Measurements from ENCODE around the gene HLA-DQA1. TPM values are rescaled to one million over a fixed set of nuclear protein-coding genes. Genes with fewer than 3 reads are reported as not detected.
A peak's percentile ranks its signal among the peaks of the same experiment; 100 is the strongest.

HLA-DQA1 gene
- total and polyA plus RNA-seq, 10 of the 15 experiments (the other 5 are each of a cell fraction or from before 2014, with no cell fraction given), result 289 to 1,769 (median 460) TPM

DNA sequence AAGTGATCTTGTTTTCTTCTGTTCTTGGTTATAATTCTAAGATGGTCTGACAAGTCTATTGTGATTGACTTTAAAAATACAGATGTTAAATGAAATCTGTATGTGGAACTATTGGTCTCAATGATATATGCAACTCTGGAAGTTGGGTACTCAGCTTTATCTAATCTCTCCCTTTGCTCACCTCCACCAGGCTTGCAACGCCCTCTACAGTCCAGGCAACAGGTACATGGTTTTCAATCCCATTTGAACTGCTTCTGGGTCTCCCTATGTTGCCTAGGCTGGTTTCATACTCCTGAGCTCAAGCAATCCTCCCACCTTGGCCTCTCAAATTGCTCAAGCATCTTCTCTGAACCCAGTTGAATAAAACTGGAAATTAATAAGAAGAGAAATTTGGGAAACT, 54.8 kb downstream of the HLA-DQA1 start (continued):
- TF ChIP-seq, protein P1, sequence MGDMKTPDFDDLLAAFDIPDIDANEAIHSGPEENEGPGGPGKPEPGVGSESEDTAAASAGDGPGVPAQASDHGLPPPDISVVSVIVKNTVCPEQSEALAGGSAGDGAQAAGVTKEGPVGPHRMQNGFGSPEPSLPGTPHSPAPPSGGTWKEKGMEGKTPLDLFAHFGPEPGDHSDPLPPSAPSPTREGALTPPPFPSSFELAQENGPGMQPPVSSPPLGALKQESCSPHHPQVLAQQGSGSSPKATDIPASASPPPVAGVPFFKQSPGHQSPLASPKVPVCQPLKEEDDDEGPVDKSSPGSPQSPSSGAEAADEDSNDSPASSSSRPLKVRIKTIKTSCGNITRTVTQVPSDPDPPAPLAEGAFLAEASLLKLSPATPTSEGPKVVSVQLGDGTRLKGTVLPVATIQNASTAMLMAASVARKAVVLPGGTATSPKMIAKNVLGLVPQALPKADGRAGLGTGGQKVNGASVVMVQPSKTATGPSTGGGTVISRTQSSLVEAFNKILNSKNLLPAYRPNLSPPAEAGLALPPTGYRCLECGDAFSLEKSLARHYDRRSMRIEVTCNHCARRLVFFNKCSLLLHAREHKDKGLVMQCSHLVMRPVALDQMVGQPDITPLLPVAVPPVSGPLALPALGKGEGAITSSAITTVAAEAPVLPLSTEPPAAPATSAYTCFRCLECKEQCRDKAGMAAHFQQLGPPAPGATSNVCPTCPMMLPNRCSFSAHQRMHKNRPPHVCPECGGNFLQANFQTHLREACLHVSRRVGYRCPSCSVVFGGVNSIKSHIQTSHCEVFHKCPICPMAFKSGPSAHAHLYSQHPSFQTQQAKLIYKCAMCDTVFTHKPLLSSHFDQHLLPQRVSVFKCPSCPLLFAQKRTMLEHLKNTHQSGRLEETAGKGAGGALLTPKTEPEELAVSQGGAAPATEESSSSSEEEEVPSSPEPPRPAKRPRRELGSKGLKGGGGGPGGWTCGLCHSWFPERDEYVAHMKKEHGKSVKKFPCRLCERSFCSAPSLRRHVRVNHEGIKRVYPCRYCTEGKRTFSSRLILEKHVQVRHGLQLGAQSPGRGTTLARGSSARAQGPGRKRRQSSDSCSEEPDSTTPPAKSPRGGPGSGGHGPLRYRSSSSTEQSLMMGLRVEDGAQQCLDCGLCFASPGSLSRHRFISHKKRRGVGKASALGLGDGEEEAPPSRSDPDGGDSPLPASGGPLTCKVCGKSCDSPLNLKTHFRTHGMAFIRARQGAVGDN (IDR thresholded peaks at IDR 0.05), result no peak; the same call in 1 of the 2 replicates
- TF ChIP-seq, protein P2, sequence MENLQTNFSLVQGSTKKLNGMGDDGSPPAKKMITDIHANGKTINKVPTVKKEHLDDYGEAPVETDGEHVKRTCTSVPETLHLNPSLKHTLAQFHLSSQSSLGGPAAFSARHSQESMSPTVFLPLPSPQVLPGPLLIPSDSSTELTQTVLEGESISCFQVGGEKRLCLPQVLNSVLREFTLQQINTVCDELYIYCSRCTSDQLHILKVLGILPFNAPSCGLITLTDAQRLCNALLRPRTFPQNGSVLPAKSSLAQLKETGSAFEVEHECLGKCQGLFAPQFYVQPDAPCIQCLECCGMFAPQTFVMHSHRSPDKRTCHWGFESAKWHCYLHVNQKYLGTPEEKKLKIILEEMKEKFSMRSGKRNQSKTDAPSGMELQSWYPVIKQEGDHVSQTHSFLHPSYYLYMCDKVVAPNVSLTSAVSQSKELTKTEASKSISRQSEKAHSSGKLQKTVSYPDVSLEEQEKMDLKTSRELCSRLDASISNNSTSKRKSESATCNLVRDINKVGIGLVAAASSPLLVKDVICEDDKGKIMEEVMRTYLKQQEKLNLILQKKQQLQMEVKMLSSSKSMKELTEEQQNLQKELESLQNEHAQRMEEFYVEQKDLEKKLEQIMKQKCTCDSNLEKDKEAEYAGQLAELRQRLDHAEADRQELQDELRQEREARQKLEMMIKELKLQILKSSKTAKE (IDR thresholded peaks at IDR 0.05; ENCODE audit: low read depth, poor library complexity, severe bottlenecking), result peak; percentile 20
- TF ChIP-seq KAT2A (conservative IDR thresholded peaks at IDR 0.05; ENCODE audit: control insufficient read depth, low read depth, low read length), result no peak
- TF ChIP-seq EGR1 (IDR thresholded peaks at IDR 0.05; ENCODE audit: borderline replicate concordance in 1 of 2, low read depth in 2 of 2, low read length in 2 of 2), result no peak
- TF ChIP-seq, protein P3, sequence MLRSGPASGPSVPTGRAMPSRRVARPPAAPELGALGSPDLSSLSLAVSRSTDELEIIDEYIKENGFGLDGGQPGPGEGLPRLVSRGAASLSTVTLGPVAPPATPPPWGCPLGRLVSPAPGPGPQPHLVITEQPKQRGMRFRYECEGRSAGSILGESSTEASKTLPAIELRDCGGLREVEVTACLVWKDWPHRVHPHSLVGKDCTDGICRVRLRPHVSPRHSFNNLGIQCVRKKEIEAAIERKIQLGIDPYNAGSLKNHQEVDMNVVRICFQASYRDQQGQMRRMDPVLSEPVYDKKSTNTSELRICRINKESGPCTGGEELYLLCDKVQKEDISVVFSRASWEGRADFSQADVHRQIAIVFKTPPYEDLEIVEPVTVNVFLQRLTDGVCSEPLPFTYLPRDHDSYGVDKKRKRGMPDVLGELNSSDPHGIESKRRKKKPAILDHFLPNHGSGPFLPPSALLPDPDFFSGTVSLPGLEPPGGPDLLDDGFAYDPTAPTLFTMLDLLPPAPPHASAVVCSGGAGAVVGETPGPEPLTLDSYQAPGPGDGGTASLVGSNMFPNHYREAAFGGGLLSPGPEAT (IDR thresholded peaks at IDR 0.05; ENCODE audit: low read depth), result 0 out of 2 replicates have a peak, but pooled peaks have one; percentile 13
- TF ChIP-seq MXI1 (IDR thresholded peaks at IDR 0.05; ENCODE audit: low read depth, low read length), result no peak
- TF ChIP-seq, protein P4, sequence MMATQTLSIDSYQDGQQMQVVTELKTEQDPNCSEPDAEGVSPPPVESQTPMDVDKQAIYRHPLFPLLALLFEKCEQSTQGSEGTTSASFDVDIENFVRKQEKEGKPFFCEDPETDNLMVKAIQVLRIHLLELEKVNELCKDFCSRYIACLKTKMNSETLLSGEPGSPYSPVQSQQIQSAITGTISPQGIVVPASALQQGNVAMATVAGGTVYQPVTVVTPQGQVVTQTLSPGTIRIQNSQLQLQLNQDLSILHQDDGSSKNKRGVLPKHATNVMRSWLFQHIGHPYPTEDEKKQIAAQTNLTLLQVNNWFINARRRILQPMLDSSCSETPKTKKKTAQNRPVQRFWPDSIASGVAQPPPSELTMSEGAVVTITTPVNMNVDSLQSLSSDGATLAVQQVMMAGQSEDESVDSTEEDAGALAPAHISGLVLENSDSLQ (IDR thresholded peaks at IDR 0.05), result no peak
- no peak for TF ChIP-seq ZNF384 (IDR thresholded peaks at IDR 0.05; ENCODE audit: borderline replicate concordance, low read depth, low read length)
- no peak for TF ChIP-seq LARP7 (IDR thresholded peaks at IDR 0.05)
- TF ChIP-seq, protein P5, sequence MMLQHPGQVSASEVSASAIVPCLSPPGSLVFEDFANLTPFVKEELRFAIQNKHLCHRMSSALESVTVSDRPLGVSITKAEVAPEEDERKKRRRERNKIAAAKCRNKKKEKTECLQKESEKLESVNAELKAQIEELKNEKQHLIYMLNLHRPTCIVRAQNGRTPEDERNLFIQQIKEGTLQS (IDR thresholded peaks at IDR 0.05; ENCODE audit: borderline replicate concordance, extremely low read depth, low read depth, low read length), result no peak
- TF ChIP-seq RAD21 (IDR thresholded peaks at IDR 0.05; ENCODE audit: insufficient read depth, low read depth, low read length), result peak; percentile 97
- peak; percentile 36; the same call in 1 of the 2 replicates for TF ChIP-seq SMARCA5 (IDR thresholded peaks at IDR 0.05)
- TF ChIP-seq KLF5 (IDR thresholded peaks at IDR 0.05; ENCODE audit: partially characterized antibody), result no peak
- TF ChIP-seq MEF2B (IDR thresholded peaks at IDR 0.05; ENCODE audit: partially characterized antibody, poor library complexity, severe bottlenecking), result no peak
- 0 out of 2 replicates have a peak, but pooled peaks have one; percentile 58 for TF ChIP-seq YY1 (IDR thresholded peaks at IDR 0.05; ENCODE audit: low read depth, low read length)
- TF ChIP-seq RFX5 (IDR thresholded peaks at IDR 0.05; ENCODE audit: low read depth, low read length), result peak; percentile 53; the same call in 1 of the 2 replicates
- TF ChIP-seq IRF4 (IDR thresholded peaks at IDR 0.05; ENCODE audit: low read depth, low read length), result 0 out of 2 replicates have a peak, but pooled peaks have one; percentile 46
- TF ChIP-seq ZNF217 (IDR thresholded peaks at IDR 0.05), result no peak
- TF ChIP-seq POLR2AphosphoS5 (IDR thresholded peaks at IDR 0.05; ENCODE audit: low read length), result no peak
- TF ChIP-seq CBX3 (IDR thresholded peaks at IDR 0.05; ENCODE audit: borderline replicate concordance, low read depth), result no peak
- no peak for TF ChIP-seq SUZ12 (IDR thresholded peaks at IDR 0.05; ENCODE audit: unreplicated experiment)
- TF ChIP-seq GABPA (IDR thresholded peaks at IDR 0.05; ENCODE audit: low read depth), result 0 out of 2 replicates have a peak, but pooled peaks have one; percentile 33
